ENCODE results near the gene LIN7C. TPM values are rescaled to one million over a fixed set of nuclear protein-coding genes. Genes with fewer than 3 reads are reported as not detected.

The LIN7C gene
- total and polyA plus RNA-seq, 4 donors = 5.2 to 43.7 (median 25.8) TPM

DNA sequence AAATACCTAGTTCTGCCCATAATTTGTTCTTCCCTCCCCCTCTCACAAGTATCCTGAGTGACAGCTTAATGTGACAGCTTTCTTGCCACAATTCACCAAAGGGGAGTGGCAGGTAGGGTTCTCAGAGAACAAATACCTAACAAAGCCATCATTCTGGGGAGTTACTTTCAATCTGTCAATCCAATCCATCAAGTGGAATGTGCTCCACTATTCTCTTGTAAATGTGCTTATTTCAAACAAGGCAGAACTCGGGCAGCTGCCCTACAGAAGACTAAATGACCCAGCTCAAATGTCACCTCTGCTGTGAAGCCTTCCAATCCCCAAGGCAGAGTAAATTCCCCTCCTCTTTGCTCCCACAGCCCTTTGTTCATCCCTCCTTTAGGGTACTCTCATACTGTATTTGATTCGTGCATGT lies 61.8 kb downstream of the LIN7C start:
- 73% methylated on average over 2 of the region's 2 CpGs for WGBS
- Histone ChIP-seq H3K9me3 (ENCODE audit: control insufficient read depth in 4 of 4, low read length in 3 of 4) (no peaks in the 10 kb centered on the region), H3K27ac (ENCODE audit: low read depth in 1 of 2, low read length in 2 of 2) (no peak overlapping the region), H3K4me3 (ENCODE audit: low read depth in 1 of 3, low read length in 3 of 3) (no peak overlapping the region), H3K27me3 (ENCODE audit: control insufficient read depth in 4 of 4, insufficient read depth in 4 of 4, low read length in 3 of 4) (no peaks in the 10 kb centered on the region), H3K9ac (ENCODE audit: low read depth in 1 of 2, low read length in 2 of 2) (no peak overlapping the region), H3K4me1 (ENCODE audit: control insufficient read depth in 4 of 4, insufficient read depth in 4 of 4, low read length in 3 of 4) (peaks cover 0 to 14% (median 1%) of the 10 kb centered on the region in 4 donors), H3K36me3 (ENCODE audit: control insufficient read depth in 4 of 4, insufficient read depth in 3 of 4, low read depth in 1 of 4, low read length in 3 of 4) (no peaks in the 10 kb centered on the region)
- TF ChIP-seq YY1 (IDR thresholded peaks at IDR 0.05) (no peak), FOXA2 (IDR thresholded peaks at IDR 0.05) (no peak), SP1 (IDR thresholded peaks at IDR 0.05) (no peak), FOXA1 (IDR thresholded peaks at IDR 0.05) (no peak), JUND (IDR thresholded peaks at IDR 0.05) (no peak), HNF4A (conservative IDR thresholded peaks at IDR 0.05) (no peak), HNF4G (IDR thresholded peaks at IDR 0.05) (no peak), EGR1 (IDR thresholded peaks at IDR 0.05; ENCODE audit: low read depth in 2 of 2) (no peak), RXRA (IDR thresholded peaks at IDR 0.05) (no peak), NR2F2 (IDR thresholded peaks at IDR 0.05) (no peak)
- TF ChIP-seq, protein P1, sequence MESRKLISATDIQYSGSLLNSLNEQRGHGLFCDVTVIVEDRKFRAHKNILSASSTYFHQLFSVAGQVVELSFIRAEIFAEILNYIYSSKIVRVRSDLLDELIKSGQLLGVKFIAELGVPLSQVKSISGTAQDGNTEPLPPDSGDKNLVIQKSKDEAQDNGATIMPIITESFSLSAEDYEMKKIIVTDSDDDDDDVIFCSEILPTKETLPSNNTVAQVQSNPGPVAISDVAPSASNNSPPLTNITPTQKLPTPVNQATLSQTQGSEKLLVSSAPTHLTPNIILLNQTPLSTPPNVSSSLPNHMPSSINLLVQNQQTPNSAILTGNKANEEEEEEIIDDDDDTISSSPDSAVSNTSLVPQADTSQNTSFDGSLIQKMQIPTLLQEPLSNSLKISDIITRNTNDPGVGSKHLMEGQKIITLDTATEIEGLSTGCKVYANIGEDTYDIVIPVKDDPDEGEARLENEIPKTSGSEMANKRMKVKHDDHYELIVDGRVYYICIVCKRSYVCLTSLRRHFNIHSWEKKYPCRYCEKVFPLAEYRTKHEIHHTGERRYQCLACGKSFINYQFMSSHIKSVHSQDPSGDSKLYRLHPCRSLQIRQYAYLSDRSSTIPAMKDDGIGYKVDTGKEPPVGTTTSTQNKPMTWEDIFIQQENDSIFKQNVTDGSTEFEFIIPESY (IDR thresholded peaks at IDR 0.05) = no peak
- TF ChIP-seq, protein P2, sequence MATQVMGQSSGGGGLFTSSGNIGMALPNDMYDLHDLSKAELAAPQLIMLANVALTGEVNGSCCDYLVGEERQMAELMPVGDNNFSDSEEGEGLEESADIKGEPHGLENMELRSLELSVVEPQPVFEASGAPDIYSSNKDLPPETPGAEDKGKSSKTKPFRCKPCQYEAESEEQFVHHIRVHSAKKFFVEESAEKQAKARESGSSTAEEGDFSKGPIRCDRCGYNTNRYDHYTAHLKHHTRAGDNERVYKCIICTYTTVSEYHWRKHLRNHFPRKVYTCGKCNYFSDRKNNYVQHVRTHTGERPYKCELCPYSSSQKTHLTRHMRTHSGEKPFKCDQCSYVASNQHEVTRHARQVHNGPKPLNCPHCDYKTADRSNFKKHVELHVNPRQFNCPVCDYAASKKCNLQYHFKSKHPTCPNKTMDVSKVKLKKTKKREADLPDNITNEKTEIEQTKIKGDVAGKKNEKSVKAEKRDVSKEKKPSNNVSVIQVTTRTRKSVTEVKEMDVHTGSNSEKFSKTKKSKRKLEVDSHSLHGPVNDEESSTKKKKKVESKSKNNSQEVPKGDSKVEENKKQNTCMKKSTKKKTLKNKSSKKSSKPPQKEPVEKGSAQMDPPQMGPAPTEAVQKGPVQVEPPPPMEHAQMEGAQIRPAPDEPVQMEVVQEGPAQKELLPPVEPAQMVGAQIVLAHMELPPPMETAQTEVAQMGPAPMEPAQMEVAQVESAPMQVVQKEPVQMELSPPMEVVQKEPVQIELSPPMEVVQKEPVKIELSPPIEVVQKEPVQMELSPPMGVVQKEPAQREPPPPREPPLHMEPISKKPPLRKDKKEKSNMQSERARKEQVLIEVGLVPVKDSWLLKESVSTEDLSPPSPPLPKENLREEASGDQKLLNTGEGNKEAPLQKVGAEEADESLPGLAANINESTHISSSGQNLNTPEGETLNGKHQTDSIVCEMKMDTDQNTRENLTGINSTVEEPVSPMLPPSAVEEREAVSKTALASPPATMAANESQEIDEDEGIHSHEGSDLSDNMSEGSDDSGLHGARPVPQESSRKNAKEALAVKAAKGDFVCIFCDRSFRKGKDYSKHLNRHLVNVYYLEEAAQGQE (IDR thresholded peaks at IDR 0.05) = no peak
- TF ChIP-seq, protein P3, sequence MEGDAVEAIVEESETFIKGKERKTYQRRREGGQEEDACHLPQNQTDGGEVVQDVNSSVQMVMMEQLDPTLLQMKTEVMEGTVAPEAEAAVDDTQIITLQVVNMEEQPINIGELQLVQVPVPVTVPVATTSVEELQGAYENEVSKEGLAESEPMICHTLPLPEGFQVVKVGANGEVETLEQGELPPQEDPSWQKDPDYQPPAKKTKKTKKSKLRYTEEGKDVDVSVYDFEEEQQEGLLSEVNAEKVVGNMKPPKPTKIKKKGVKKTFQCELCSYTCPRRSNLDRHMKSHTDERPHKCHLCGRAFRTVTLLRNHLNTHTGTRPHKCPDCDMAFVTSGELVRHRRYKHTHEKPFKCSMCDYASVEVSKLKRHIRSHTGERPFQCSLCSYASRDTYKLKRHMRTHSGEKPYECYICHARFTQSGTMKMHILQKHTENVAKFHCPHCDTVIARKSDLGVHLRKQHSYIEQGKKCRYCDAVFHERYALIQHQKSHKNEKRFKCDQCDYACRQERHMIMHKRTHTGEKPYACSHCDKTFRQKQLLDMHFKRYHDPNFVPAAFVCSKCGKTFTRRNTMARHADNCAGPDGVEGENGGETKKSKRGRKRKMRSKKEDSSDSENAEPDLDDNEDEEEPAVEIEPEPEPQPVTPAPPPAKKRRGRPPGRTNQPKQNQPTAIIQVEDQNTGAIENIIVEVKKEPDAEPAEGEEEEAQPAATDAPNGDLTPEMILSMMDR (IDR thresholded peaks at IDR 0.05; ENCODE audit: low read depth, low read length, missing input control) = no peak
- TF ChIP-seq, protein P4, sequence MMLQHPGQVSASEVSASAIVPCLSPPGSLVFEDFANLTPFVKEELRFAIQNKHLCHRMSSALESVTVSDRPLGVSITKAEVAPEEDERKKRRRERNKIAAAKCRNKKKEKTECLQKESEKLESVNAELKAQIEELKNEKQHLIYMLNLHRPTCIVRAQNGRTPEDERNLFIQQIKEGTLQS (IDR thresholded peaks at IDR 0.05) = no peak
- TF ChIP-seq, protein P5, sequence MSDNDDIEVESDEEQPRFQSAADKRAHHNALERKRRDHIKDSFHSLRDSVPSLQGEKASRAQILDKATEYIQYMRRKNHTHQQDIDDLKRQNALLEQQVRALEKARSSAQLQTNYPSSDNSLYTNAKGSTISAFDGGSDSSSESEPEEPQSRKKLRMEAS (IDR thresholded peaks at IDR 0.05) = no peak
- no peak for DNase-seq (ENCODE audit: low spot score)

Small RNA genes within 50 kb of the gene (small RNA-seq; reads per million reads assigned to genes)
- gene AC100771.1 (not detected), gene MIR8087 (not detected), gene RNA5SP339 (not detected)

Other genes starting within 250 kb of the LIN7C start
- gene CCDC34, start 143.6 kb downstream of the LIN7C start, total RNA-seq = 10 to 100 TPM in 1 of 2 donors, 1 to 10 TPM in 1; 1.8 to 10.5 TPM
- 1 to 10 TPM; 1.1 to 1.3 TPM for gene CCDC34, start 143.6 kb downstream of the LIN7C start, polyA plus RNA-seq
- 10 to 100 TPM; 64.7 to 95.3 TPM for gene LGR4, start 34.0 kb downstream of the LIN7C start, total RNA-seq
- gene LGR4, start 34.0 kb downstream of the LIN7C start, polyA plus RNA-seq = 10 to 100 TPM; 13.7 to 20.4 TPM
- under 1 TPM; 0.08 to 0.28 TPM for gene BDNF, start 193.7 kb upstream of the LIN7C start, total RNA-seq
- under 1 TPM; 0.03 to 0.06 TPM for gene BDNF, start 193.7 kb upstream of the LIN7C start, polyA plus RNA-seq

Data from liver (tissue), 10 donors.